Activated CD4-positive, alpha-beta T cell treated with anti-CD3 and anti-CD28 coated beads, Interleukin-2, amount 50 U/mL, for 1 hour (primary cell): Measurements from ENCODE around the gene DMXL1.
"Not testable (repeated sequence)": the region's sequence is repeated elsewhere in the genome, so short reads cannot be mapped to it uniquely, and the experiment has no call there.

ENCODE experiments used
- DNase-seq: peaks from one replicate; pipeline ENCODE4 v3.0.0-alpha.2; 2020

Gene DMXL1

DNA sequence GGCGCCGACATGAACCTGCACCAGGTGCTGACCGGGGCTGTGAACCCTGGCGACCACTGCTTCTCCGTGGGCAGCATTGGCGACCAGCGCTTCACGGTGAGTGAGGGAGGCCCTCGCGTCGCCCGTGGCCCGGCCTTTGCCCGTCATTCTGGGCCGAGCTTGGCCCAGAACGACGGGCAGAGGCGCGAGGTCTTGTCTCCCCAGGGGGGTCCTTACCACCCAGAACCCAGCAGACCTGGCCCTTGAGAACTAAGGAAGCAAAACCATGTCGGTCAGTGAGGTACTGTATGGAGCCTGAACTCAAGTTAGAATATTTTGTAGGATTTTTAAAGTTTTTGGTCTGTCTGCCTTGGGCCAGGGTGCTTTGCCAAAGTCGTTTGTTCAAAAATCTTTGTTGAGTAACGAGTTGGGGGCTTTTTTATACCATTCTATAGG lies 691 bp downstream of the DMXL1 start:
- DNase-seq, result no peak

DNA sequence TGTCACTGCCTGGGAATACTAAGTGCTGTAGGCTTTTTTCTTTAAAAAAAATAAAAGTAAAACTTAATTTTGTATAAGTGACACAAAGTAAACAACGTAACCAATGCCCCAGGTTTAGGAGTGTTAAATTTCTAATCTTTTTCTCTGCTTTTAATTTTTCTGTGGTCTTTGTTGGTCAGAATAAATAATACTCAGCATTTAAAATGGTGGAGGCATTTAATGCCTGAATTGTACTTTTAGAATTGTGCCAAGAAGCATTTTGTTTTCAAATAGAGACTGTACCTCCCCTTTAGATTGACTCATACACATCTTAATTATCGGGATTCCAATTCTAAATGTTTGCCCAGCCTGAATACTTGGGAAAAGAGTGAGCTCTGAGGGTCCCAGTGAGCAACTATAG lies 1.6 kb downstream of the DMXL1 start:
- DNase-seq, result no peak

DNA sequence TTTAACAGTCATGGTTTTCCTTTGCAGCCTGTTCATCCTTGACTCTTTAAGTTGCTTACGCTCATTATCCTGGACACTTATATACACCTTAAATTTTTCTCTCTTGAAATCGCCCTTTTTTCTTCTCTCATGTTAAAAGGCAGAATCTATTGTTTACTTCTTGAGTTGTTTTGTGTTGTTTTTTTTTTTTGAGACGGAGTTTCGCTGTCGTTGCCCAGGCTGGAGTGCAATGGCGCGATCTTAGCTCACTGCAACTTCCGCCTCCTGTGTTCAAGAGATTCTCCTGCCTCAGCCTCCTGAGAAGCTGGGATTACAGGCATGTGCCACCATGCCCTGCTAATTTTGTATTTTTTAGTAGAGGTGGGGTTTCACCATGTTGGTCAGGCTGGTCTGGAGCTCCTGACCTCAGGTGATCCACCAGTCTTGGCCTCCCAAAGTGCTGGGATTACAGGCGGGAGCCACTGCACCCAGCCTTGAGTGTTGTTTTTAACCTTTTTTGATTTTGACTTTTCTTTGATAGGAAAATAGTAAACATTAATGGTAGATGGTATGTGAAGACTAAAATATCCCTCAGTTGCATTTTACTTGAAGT lies 3.0 kb downstream of the DMXL1 start:
- not testable (repeated sequence) for DNase-seq

- DNase-seq, result no peak
Observed at GRCh38 chr5:119074419-119074818, 3.5 kb downstream of the DMXL1 start.

DNA sequence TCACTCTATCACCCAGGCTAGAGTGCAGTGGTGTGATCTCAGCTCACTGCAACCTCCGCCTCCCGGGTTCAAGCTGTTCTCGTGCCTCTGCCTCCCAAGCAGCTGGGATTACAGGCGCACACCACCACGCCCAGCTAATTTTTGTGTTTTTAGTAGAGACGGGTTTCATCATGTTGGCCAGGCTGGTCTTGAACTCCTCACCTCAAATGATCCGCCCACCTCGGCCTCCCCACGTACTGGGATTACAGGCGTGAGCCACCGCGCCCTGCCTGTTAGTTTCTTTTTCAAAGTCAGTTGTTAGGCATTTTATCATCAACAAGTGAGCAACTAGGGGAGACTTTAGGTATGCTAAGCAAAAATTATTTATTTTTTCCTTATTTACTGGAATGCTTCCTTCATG lies 4.4 kb downstream of the DMXL1 start:
- DNase-seq, result not testable (repeated sequence)

GRCh38 chr5:119076080-119076479 lies 5.2 kb downstream of the DMXL1 start:
- no peak for DNase-seq

DNA sequence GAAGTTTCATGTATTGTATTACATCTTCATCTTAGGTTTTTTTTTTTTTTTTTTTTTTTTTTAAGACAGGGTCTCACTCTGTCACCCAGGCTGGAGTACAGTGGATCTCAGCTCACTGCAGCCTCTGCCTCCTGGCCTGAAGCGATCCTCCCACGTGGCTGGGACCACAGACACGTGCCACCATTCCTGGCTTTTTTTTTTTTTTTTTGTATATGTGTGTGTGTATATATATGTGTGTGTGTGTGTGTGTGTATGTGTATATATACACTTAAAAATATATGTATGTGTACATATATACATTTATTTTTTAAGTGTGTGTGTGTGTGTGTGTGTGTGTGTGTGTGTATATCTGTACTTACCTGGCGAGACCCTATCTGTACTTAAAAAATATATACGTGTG lies 6.6 kb downstream of the DMXL1 start:
- DNase-seq, result no peak

DNA sequence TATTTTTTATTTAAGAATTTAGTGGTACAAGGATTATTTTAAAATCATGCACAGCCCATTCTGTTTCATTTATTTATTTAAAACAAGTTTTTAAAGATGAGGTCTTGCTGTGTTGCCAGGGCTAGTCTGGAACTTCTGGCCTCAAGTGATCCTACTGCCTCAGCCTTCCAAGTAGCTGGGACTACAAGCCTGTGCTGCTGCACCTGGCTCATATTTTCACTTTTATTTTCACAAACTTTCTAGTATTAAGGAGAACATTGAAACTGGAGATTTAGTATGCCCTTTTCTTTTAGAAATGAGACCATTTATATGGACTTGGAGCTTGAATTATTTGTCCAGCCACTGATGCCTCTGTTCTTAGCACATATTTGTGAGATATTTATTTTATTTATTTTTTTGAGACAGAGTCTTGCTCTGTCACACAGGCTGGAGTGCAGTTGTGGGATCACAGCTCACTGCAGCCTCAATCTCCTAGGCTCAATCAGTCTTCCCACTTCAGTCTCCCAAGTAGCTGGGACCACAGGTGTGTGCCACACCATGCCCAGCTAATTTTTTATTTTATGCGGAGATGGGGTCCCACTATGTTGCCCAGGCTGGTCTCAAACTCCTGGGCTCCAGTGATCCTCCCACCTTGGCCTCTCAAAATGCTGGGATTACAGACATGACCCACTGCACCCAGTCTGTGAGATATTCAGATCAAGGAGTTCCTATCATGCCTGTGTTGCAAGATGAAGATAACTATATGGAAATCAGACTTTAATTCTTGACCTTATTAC lies 7.4 kb downstream of the DMXL1 start:
- DNase-seq, result no peak

DNA sequence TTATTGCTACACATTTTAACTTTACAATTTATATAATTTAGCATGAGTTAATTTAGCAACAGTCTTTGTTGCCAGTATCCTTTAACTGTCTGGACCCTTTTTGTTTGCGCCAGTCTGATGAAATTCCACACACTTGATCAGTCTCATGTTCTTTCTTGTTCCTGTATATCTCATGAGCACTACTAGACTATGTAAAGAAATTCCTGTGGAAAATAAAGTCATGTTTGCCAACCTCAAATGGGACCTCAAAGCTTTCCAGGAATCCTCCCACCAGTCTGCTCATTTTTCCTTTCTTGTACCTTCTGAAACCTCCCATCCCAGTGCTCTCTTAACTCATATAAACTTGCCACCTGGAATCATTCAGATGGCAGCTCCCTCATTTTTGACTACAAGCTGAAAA lies 8.0 kb downstream of the DMXL1 start:
- DNase-seq, result no peak

DNA sequence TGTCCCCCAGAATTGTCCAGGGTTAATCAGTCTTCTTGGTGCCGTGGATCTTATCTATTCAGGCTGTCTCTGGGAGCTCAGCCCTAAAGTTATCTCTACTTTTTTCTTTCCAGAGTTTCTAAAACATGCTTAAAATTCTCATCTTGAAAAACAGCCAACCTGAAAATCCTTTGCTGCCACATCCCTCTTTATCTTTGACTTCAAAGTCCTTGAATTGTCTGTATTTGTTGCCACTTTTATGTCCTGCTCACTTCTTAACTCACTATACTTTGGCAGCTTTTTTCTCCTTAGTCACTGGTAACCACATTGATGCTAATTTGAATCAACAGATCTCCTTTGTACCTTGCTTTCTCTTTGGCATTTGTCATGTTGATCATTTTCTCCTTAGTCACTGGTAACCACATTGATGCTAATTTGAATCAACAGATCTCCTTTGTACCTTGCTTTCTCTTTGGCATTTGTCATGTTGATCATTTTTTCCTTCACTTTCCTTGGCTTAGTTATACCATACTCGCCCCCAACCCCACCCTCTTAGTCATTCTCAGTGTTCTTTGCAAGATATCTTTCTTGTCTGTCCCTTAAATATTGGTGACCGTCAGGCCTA lies 8.5 kb downstream of the DMXL1 start:
- DNase-seq, result no peak

DNA sequence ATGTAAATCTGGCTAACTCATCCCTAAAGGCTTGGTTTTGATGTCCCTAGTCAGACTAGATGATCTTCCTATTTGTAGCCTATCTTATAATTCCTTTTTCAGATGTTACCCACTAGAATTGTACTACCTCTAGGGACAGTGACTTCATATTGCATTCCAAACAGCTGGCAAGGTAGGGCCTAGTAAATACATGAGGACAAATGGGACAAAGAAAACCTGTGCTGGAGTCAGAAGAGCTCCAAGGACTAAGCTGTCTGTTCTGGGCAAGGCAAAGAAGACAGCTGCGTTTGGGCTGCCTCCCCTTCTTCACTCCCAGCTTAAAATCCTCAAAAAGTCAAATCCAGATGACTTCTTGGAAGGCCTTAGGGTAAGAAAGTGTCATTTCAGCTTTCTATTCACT lies 10.0 kb downstream of the DMXL1 start:
- DNase-seq, result no peak

- no peak for DNase-seq
Observed at GRCh38 chr5:119082691-119083090, 11.8 kb downstream of the DMXL1 start.

GRCh38 chr5:119083679-119084078 lies 12.8 kb downstream of the DMXL1 start:
- DNase-seq, result no peak

- no peak for DNase-seq
Observed at GRCh38 chr5:119088438-119088837, 17.6 kb downstream of the DMXL1 start.

DNA sequence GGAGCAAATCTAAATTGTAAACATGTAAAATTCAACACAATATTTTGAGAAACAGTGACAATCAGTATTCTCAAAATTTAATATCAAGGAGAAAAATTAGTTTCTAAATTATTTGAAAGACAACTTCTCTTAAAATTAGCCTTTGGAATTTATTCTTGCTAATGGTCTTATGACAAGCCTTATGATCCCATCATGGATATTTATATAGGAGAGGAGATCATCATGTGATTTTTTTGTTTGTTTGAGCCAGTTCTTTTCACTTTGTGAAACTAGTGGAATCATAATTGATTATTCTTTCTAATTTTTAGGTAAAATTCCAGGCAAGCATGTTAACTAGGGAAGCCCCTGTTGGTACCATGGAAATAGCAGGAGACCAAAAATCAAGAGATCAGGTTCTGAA lies 24.7 kb downstream of the DMXL1 start:
- no peak for DNase-seq

DNA sequence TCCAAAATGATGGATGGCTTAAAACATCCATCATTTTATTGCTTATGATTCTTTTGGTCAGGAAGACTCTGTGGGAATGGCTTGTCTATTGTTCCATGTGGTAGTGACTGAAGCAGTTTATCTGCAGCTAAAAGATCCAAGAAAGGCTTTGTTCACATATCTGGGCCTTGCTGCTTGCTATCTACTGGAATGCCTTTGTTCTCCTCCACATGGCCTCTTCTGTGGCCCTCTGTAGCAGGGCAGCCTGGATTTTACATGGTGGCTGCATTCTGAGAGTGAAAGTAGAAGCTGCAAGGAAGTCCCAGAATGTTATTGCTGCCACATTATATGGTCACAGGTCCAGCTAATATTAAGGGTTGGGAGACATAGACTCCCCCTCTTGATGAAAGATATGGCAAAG lies 35.1 kb downstream of the DMXL1 start:
- DNase-seq, result no peak

GRCh38 chr5:119112151-119112550 lies 41.3 kb downstream of the DMXL1 start:
- DNase-seq, result no peak

DNA sequence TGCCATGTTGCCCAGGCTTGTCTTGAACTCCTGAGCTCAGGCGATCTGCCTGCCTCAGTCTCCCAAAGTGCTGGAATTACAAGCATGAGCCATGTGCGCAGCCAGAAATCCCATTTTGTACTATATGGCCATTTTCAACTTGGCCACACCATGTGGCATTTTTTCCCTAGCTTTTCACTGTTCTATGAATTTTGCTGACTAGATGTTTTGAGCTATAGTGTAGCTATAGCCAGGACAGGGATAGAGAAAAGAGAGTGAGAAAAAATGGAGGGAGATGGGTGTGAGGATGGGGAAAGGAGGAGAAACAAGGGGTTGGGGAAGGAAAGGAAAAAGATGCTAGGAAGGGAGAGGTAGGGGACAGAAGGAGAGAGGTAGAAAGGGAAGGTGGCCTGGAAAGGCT lies 46.4 kb downstream of the DMXL1 start:
- no peak for DNase-seq

DNA sequence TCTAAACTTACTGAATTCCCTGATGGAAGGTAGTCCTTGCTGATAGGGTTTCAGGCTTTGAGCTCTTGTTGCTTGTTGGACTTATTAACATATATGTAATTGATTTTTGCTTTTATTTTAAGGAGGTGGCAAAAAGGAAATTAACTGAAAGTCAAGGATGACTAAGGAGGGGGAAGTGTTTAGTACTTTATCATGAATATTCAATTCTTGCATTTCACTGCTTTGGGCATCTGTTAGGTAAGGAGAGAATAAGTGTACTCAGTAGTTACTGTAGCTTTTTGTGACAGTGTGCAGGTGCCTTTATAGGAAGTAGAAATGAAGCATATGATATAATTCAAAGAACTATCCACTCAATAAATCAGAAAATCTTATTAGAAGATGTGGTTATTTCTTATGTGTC lies 47.1 kb downstream of the DMXL1 start:
- no peak for DNase-seq

DNA sequence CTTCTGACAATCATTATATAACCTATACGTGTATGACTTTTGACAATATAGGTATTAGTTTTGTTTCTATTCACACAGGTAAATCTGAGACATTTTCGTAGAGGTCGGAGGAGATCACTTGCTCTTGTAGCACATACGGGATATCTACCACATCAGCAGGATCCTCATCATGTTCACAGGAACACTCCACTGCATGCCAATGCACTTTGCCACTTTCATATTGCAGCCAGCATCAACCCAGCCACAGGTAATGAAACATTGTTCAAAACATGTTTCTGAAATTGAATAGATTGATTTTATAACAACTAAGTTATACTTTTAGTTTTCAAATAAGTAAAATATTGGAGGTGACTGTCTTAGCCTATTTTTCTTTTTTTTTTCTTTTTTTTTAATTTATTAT lies 50.0 kb downstream of the DMXL1 start:
- no peak for DNase-seq

- DNase-seq, result not testable (repeated sequence)
Observed at GRCh38 chr5:119122474-119122873, 51.6 kb downstream of the DMXL1 start.

- DNase-seq, result no peak
Observed at GRCh38 chr5:119123280-119123679, 52.4 kb downstream of the DMXL1 start.

- no peak for DNase-seq
Observed at GRCh38 chr5:119129770-119130169, 58.9 kb downstream of the DMXL1 start.

DNA sequence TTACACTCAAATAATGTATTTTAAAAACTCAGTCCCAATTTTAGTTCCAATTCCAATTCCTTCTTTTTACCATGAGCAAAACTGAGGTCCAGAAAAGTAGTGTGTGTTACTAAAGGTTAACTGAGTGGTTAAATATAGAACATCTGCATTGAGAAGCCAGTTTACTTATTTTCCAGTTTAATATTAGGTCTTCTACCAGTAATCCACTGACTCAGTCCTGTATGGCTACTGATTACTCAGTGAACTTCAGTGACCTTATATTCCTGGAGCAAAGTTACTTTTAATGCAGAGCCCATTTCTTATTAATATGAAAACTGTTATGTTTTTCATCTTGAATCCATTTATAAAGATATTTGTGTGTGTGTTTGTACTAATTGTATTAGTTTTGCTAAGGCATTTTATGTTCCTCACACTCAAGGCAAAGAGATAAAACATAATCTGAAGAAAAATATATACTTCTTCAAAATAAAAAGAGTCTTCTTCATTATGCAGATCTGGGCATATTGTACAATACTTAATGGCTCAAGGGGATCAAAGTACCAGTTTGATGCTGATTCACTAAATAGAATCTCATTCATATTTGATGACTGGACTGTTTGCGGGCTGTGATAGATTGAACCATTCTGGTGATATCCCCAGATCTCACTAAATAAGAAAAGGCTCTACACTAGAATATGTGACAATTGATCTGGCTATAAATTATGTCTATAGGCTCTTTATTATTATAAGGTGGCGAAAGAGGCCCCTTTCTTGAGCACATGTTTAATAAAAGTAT lies 60.8 kb downstream of the DMXL1 start:
- DNase-seq, result no peak
